HCT116 (cell line): ENCODE measurements around the gene KRT14. TPM values are rescaled to one million over a fixed set of nuclear protein-coding genes. Genes with fewer than 3 reads are reported as not detected.

Experiments
- ATAC-seq: fragments of 200-7000 bp; cut with Tn5 transposase; 2 replicates; pipeline ENCODE4 v1.9.1; 2020; ENCODE audit warnings: mild to moderate bottlenecking, moderate library complexity
- BruUV-seq: library from RNA; stranded (reverse); fragments of 400-500 nt; replicated peaks from 2 replicates; lab custom pipeline; 2021; lab: Mats Ljungman, UMichigan
- CTCF ChIA-PET: fragments of 300-600 bp; sonication (Branson Sonifier 250); formaldehyde crosslinking; loops from one replicate; lab custom pipeline; 2021; ENCODE audit warnings: antibody characterized with exemption; lab: Charles Lee
- POLR2A ChIA-PET: fragments of 300-600, 350-600 bp; sonication (Branson Sonifier 250); formaldehyde crosslinking; loops from one replicate; lab custom pipeline; 2021; ENCODE audit warnings: antibody characterized with exemption; lab: Charles Lee
- RAD21 ChIA-PET, 2 experiments: fragments of 300-600 bp; sonication (Branson Sonifier 250); formaldehyde crosslinking; loops; one replicate each; lab custom pipeline; 2023; ENCODE audit warnings: low total read pairs in 2 of 2; ENCODE audit not compliant: uncharacterized antibody in 2 of 2, unreplicated experiment in 2 of 2, low non-redundant PET in 1 of 2; lab: Charles Lee
- DNase-seq: peaks from one replicate; pipeline ENCODE4 v3.0.0-alpha.2; 2010; ENCODE audit warnings: low read depth, low spot score
- H2AFZ ChIP-seq: fragments of 200-600 bp; shearing (Covaris generic), sonication (generic); 2 replicates; pipeline ENCODE4 v1.6.1; 2017; ENCODE audit warnings: low read depth, mixed run types, mixed read lengths, antibody characterized with exemption, low read length; ENCODE audit not compliant: poor library complexity, severe bottlenecking
- H3K27ac ChIP-seq: 2 replicates; pipeline ENCODE4 v1.5.1; 2012; ENCODE audit warnings: low read depth, low read length
- H3K27me3 ChIP-seq: fragments of 200-600 bp; sonication (generic); 2 replicates; pipeline ENCODE4 v1.6.1; 2016; ENCODE audit warnings: mixed run types, low read length, mixed read lengths; ENCODE audit not compliant: insufficient read depth
- H3K36me3 ChIP-seq, 2 experiments: fragments of 200-500 bp in 1 of 2; fragments of 200-600 bp in 1 of 2; sonication (Bioruptor generic) in 1 of 2; sonication (generic) in 1 of 2; 2 replicates each; pipeline versions ENCODE4 v1.5.1 to v1.6.1; 2014 to 2016; ENCODE audit warnings: low read length in 2 of 2, inconsistent platforms in 1 of 2, mixed read lengths in 1 of 2, mixed run types in 1 of 2; ENCODE audit not compliant: insufficient read depth in 2 of 2, control insufficient read depth in 1 of 2
- H3K4me1 ChIP-seq, 2 experiments: fragments of 200-600 bp in 1 of 2; sonication (generic) in 1 of 2; 2 replicates each; pipeline versions ENCODE4 v1.5.1 to v1.6.1; 2012 to 2017; ENCODE audit warnings: low read length in 2 of 2, inconsistent platforms in 1 of 2, mild to moderate bottlenecking in 1 of 2, mixed read lengths in 1 of 2, mixed run types in 1 of 2, moderate library complexity in 1 of 2; ENCODE audit not compliant: insufficient read depth in 2 of 2, control insufficient read depth in 1 of 2
- H3K4me2 ChIP-seq: fragments of 200-600 bp; sonication (generic); 2 replicates; pipeline ENCODE4 v1.6.1; 2017; ENCODE audit warnings: mixed run types, low read length, mixed read lengths
- H3K4me3 ChIP-seq, 2 experiments: fragments of 200-600 bp in 1 of 2; sonication (generic) in 1 of 2; replicated peaks in 1 of 2; 2 replicates each; pipeline ENCODE4 v1.5.1; 2011 to 2016; ENCODE audit warnings: low read length in 2 of 2, control low read depth in 1 of 2, low read depth in 1 of 2, mild to moderate bottlenecking in 1 of 2, mixed read lengths in 1 of 2, mixed run types in 1 of 2
- H3K79me2 ChIP-seq: fragments of 200-600 bp; sonication (generic); 2 replicates; pipeline ENCODE4 v1.6.1; 2017; ENCODE audit warnings: mild to moderate bottlenecking, mixed run types, low read length, moderate library complexity, mixed read lengths; ENCODE audit not compliant: insufficient read depth
- H3K9ac ChIP-seq: fragments of 200-600 bp; sonication (generic); 2 replicates; pipeline ENCODE4 v1.6.1; 2016; ENCODE audit warnings: low read length, mixed read lengths
- H3K9me2 ChIP-seq: fragments of 200-600 bp; sonication (generic), shearing (Covaris generic); 2 replicates; pipeline ENCODE4 v1.6.1; 2017; ENCODE audit warnings: mixed run types, mild to moderate bottlenecking, moderate library complexity; ENCODE audit not compliant: insufficient read depth
- H3K9me3 ChIP-seq, 2 experiments: fragments of 200-500 bp in 1 of 2; fragments of 200-600 bp in 1 of 2; sonication (Bioruptor generic) in 1 of 2; sonication (generic) in 1 of 2; 2 replicates each; pipeline ENCODE4 v1.6.1; 2014 to 2017; ENCODE audit warnings: low read length in 2 of 2, mixed read lengths in 2 of 2, inconsistent platforms in 1 of 2, low read depth in 1 of 2, mild to moderate bottlenecking in 1 of 2, mixed run types in 1 of 2, moderate library complexity in 1 of 2; ENCODE audit not compliant: control insufficient read depth in 1 of 2, insufficient read depth in 1 of 2
- H4K20me1 ChIP-seq: fragments of 200-600 bp; sonication (generic), shearing (Covaris generic); 2 replicates; pipeline ENCODE4 v1.6.1; 2017; ENCODE audit warnings: mixed run types, mild to moderate bottlenecking, moderate library complexity; ENCODE audit not compliant: insufficient read depth
- EGR1 ChIP-seq: IDR thresholded peaks from 2 replicates; pipeline ENCODE4 v1.6.1; 2012; ENCODE audit warnings: low read depth
- ELF1 ChIP-seq: IDR thresholded peaks from 2 replicates; pipeline ENCODE4 v1.6.1; 2012; ENCODE audit warnings: low read depth, borderline replicate concordance
- JUND ChIP-seq: IDR thresholded peaks from 2 replicates; pipeline ENCODE4 v1.6.1; 2012
- POLR2A ChIP-seq: IDR thresholded peaks from 2 replicates; pipeline ENCODE4 v1.7.0; 2011; ENCODE audit warnings: borderline replicate concordance; ENCODE audit not compliant: insufficient read depth, insufficient read length; ENCODE audit errors: extremely low read depth
- RAD21 ChIP-seq: IDR thresholded peaks from 2 replicates; pipeline ENCODE4 v1.6.1; 2012; ENCODE audit warnings: low read depth, mild to moderate bottlenecking
- SP1 ChIP-seq: IDR thresholded peaks from 2 replicates; pipeline ENCODE4 v1.6.1; 2012; ENCODE audit warnings: low read depth
- SRF ChIP-seq: IDR thresholded peaks from 2 replicates; pipeline ENCODE4 v1.6.1; 2012; ENCODE audit warnings: low read depth
- TCF7L2 ChIP-seq: IDR thresholded peaks from 2 replicates; pipeline ENCODE4 v1.7.0; 2011; ENCODE audit warnings: borderline replicate concordance, inconsistent platforms; ENCODE audit not compliant: insufficient read depth, insufficient read length; ENCODE audit errors: extremely low read depth
- YY1 ChIP-seq: IDR thresholded peaks from 2 replicates; pipeline ENCODE4 v1.6.1; 2011; ENCODE audit warnings: low read length, low read depth, moderate library complexity, mild to moderate bottlenecking; ENCODE audit not compliant: insufficient replicate concordance; ENCODE audit errors: extremely low read depth
- intact Hi-C: fragments of 100-400 bp; cut with micrococcal nuclease; formaldehyde crosslinking; loops from 2 replicates; pipeline ENCODE4 v1.10.0; 2022
- total RNA-seq: library from RNA; stranded (reverse); gene quantifications from one replicate; pipeline ENCODE4 v1.2.1, GENCODE V29; 2021; ENCODE audit not compliant: unreplicated experiment
- TF ChIP-seq, protein P1 (sequence below): IDR thresholded peaks from 2 replicates; pipeline ENCODE4 v1.6.1; 2011; ENCODE audit warnings: mild to moderate bottlenecking, low read length, moderate library complexity; ENCODE audit not compliant: insufficient replicate concordance; ENCODE audit errors: extremely low read depth
- TF ChIP-seq, protein P2 (sequence below): IDR thresholded peaks from 2 replicates; pipeline ENCODE4 v1.6.1; 2012

KRT14 gene
- total RNA-seq, 1 experiment from 2014 or later, result not detected

DNA sequence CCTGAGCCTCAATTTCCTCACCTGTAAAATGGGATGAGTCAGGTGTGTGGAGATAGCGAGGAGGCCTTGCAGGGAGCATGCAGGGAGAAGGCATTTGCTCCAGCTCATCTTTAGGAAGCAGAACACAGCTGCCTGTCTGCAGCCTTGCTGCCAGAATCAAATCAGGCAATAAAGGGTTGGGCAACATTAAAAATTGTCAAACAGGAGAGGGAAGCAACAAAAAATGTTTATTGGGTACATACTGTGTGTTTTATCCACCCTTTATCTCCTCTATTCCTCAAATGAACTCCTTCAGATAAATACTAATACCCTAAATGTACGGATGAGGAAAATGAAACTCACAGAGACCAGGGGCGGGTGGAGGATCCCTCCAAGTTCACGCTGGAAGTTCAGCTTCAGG lies 13.6 kb upstream of the KRT14 start:
- Histone ChIP-seq H3K79me2 (no peaks in the 10 kb centered on the region), H4K20me1 (no peaks in the 10 kb centered on the region), H3K27ac (no peak overlapping the region), H3K27me3 (no peaks in the 10 kb centered on the region), H3K4me3 (no peak overlapping the region), H3K9me2 (no peaks in the 10 kb centered on the region), H3K9ac (no peak overlapping the region), H3K9me3 (no peaks in the 10 kb centered on the region), H3K36me3 (no peaks in the 10 kb centered on the region), H2AFZ (no peak overlapping the region), H3K4me1 (no peaks in the 10 kb centered on the region), H3K4me2 (no peak overlapping the region)
- BruUV-seq, result no TSS peak
- ChIA-PET CTCF (no interaction called here), POLR2A (no interaction called here), RAD21 (no interaction called here)
- ATAC-seq, result no peak
- TF ChIP-seq, protein P1, sequence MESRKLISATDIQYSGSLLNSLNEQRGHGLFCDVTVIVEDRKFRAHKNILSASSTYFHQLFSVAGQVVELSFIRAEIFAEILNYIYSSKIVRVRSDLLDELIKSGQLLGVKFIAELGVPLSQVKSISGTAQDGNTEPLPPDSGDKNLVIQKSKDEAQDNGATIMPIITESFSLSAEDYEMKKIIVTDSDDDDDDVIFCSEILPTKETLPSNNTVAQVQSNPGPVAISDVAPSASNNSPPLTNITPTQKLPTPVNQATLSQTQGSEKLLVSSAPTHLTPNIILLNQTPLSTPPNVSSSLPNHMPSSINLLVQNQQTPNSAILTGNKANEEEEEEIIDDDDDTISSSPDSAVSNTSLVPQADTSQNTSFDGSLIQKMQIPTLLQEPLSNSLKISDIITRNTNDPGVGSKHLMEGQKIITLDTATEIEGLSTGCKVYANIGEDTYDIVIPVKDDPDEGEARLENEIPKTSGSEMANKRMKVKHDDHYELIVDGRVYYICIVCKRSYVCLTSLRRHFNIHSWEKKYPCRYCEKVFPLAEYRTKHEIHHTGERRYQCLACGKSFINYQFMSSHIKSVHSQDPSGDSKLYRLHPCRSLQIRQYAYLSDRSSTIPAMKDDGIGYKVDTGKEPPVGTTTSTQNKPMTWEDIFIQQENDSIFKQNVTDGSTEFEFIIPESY, result no peak
- TF ChIP-seq JUND (no peak), SP1 (no peak), TCF7L2 (no peak), YY1 (no peak), EGR1 (no peak), ELF1 (no peak), SRF (no peak), POLR2A (no peak), RAD21 (no peak)
- TF ChIP-seq, protein P2, sequence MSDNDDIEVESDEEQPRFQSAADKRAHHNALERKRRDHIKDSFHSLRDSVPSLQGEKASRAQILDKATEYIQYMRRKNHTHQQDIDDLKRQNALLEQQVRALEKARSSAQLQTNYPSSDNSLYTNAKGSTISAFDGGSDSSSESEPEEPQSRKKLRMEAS, result no peak
- DNase-seq, result no peak
- intact Hi-C loops, result no loop called here
